Measurements from ENCODE around the gene SPON2.
A peak's percentile ranks its signal among the peaks of the same experiment; 100 is the strongest.

The SPON2 gene

GRCh38 chr4:1172971-1173757 is 781 bp upstream of the SPON2 start:
- peak; percentile 69 for DNase-seq (ENCODE audit: low spot score)

DNA sequence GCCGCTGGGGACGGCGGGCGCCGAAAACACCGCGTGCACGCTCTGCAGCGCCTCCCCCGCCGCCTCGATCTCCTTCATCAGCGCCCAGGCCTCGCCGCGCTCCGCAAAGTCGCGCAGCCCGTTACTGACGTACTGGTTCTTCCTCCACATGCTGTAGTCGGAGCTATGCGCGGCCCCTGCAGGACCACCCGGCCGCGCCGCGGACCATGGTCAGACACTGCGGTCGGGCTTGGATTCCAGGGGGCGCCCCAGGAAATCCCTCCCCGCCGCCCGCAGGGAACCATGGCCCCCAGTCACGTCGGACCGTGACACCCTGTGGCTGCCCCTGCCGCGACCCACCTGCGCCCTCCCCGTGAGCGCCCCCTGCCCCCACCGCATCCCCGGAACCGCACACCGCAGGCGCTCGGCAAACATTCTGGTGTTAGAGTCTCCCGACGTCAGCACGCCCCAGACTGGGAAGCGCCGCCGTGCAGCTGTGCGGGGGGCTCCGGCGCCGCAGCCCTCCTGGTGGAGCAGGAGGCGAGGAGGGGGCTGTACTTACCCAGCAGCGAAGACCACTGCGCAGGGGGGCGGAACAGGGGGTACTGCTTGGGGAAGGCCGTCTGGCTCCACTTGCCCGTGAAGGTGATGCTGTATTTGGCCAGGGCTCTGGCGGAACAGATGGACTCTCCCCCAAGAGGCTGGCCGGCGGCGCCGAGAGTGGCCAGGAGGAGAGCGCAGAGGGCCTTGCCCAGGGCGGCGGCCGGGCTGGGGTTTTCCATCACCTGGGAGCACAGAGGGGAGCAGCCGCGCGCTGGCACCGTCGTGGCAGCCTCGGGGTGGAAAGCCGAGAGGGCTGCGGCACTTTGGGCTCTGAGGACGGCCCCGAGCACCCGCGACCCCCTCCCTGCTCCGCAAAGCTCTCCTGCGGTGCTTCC is 814 bp downstream of the SPON2 start:
- peak; percentile 39 for DNase-seq (ENCODE audit: low spot score)

DNA sequence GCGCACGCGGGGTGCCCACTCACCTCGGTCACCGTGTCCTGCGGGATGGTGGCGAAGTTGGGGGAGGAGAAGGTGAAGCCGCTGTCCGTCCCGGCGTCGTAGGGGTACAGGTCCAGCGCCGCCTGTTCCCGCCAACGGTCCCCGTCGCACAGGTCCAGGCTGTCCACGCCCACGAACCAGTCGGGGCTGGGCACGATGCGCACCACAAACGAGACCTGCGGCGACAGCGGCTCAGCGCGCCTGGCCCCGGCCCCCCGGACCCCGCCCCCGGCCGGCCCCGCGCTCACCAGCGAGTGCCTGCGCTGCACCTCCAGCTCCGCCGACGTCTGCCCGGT is 1.4 kb downstream of the SPON2 start:
- DNase-seq (ENCODE audit: low spot score): no peak

DNA sequence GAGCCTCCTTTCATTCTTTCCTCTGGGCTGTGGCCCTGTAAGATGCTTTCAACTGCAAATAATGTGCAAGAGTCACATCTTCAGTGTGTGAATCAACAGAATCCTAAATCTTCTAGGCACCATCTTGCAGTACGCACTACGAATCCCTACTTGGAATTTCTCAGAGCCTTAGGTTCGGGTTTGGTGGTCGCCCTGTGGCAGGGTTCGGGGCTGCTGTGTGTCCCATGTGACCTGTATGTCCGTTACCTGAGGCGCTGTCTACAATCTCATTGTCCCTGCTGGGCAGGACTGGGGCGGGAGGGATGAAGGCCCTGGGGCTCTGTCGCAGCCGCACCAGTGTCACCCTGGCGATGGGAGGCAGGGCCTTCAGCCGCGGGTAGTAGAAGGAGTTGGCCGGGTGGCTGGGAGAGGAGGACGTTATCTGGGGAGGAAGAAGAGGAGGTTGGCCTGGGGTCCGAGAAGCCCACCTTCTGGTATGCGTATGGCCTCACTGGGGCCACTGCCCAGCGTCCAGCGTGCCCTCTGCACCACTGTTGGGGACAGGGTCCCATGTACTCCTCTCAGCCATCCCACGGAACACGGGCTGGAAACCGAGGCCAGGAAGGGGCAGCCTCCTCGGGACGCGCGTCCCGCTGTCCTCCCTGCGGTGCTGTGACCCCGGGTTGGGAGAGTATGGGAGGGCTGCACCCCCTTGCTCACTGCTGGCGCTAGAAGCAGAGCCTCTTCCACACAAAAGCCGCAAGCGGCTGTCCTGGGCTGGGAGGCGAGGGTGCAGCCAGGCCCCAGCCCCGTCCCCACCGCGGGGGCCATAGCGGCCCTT is 2.0 kb downstream of the SPON2 start:
- DNase-seq (ENCODE audit: low spot score): no peak

GRCh38 chr4:1169691-1170096 is 2.7 kb downstream of the SPON2 start:
- DNase-seq (ENCODE audit: low spot score): no peak

DNA sequence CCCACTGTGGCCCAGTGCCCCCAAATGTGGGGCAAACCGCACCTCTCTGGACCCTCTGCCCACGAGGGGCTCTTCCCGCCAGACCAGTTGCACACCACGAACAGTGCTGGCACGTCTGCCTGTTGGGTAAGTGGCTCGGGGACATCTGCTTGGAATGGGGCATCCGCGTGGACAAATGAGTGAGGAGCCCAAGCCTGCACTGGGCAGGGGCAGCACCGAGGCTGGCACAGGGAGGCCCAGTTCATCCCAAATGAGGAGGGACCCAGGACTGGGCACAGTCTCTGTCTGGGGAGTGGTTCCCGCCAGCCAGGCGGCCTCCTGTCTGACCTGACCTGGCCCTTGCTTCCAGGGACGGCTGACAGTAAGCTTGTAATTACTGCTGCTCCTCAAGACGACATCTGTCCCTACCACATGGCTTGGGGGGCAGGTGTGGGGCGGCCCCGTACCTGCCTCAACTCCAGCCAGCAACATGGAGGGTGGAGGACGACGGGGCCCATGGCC is 3.2 kb downstream of the SPON2 start:
- no peak for DNase-seq (ENCODE audit: low spot score)

DNA sequence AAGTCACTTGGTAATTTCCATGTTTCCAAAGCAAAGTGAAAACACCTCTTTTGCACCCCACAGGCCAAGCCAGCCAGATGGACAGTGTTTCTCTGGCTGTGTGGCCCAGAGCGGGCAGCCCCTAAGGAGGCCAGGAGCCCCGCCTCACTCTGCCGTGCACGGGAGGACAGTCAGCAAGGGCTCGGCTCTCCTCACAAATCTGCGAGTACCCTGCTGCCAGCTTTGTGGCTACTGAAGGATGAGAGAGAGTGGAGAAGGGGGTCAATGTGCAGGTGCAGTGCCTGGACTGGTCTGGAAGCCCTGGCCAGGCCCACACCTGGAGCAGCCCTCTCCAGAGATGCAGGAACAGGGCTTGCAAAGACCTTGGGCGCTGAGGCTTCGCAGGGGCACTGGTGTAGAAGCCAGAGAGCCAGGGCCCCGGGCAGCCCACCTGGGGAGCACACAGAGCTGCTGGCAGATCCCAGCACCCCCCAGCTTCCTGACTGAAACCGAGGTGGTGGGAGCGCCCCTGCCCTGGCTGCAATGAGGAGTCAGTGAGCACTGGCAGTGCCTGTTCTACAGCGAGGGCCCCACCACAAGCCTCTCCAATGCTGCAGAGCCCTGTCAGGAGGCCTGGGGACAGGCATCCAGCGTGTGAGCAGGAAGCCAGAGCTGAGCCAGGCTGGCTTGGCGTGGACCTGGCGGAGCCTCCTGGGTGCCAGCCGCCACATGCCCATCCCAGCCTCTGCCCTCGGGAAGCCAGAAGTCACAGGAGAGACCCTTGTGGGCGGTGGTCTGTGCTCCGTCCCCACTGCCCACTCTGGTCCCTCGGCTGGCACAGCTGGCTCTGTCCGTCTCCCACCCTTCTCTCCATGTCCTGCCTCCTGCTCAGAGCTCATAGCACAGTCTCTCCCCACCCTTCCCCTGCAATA is 3.9 kb downstream of the SPON2 start:
- no peak for DNase-seq (ENCODE audit: low spot score)

- DNase-seq (ENCODE audit: low spot score): peak; percentile 79
Measured at GRCh38 chr4:1167244-1167949, 5.0 kb downstream of the SPON2 start.

GRCh38 chr4:1166509-1167243 is 5.7 kb downstream of the SPON2 start:
- DNase-seq (ENCODE audit: low spot score): no peak

DNA sequence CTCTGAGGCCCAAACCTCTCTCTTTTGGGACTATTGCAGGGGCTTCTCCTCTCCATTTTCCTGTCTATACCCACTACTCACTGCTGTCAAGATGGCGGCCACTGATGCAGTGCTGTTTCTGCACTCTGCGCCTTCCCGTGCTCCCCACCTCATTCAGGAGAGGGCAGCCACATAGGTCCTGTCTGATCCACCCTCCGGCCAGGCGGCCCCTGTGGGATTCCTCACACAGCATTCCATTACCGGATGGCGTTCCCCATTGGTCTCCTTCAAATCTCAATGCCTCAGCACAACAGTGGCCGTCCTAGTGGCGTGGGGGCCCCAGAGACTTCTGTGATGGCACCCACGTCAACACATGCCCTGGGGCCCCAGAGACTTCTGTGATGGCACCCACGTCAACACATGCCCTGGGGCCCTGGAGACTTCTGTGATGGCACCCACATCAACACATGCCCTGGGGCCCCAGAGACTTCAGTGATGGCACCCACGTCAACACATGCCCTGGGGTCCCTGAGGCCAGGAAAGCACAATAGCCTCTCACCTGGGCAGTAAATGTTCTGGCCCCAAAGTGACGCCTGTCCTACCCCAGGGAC is 7.3 kb downstream of the SPON2 start:
- DNase-seq (ENCODE audit: low spot score): no peak

GRCh38 chr4:1164444-1164843 is 7.9 kb downstream of the SPON2 start:
- DNase-seq (ENCODE audit: low spot score): no peak

- DNase-seq (ENCODE audit: low spot score): no peak
Measured at GRCh38 chr4:1164040-1164439, 8.3 kb downstream of the SPON2 start.

GRCh38 chr4:1160351-1160750 is 12.0 kb downstream of the SPON2 start:
- no peak for DNase-seq (ENCODE audit: low spot score)

GRCh38 chr4:1156069-1156468 is 16.3 kb downstream of the SPON2 start:
- DNase-seq (ENCODE audit: low spot score): no peak

DNA sequence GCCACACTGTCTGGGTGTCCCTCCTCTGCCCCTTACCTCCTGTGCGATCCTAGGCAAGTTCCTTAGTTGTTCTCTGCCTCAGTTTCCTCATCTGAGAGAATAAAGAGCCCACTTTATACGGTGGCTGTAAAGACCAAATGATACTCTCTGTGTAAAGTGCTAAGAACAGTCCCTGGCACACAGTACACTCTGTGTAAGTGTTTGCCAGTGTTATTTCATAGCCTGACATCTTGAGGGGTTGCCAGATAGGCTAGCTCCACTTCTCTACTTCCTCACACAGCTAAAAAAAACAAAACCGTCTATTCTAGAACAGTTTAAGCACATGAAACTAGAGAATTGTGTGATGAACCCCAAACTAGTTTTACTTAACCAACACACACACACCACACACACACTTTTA is 17.1 kb downstream of the SPON2 start:
- DNase-seq (ENCODE audit: low spot score): no peak

DNA sequence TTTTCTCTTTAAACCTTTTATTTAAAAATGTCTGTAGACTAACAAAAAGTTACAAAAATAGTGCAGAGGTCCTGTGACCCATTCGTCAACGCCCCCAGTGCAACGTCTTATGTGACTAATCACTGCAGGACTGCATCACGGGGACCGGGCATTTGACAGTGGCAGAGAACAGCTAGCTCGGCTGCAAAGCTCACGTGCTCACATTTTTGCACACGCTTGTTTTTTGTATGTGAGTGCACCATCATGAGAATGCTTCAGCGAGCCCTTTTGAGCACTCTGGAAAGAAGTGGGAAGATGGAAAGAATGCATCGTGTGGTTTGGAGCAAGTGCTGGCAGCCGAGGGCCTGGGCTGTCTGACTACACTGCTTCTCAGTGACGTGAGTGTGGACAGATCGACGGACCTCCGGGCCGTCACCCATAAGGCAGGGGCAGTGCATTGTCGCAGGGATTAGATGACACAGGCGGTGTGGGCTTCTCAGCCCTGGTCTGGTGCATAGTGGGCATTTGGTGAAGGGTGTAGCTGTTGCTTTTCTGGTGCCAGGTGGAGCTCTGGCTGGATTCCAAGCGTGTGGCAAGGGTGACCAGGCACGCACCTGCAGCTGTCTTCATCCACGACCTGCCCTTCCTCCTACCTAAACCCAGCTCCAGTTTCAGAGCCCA is 17.7 kb downstream of the SPON2 start:
- peak; percentile 78 for DNase-seq (ENCODE audit: low spot score)

DNA sequence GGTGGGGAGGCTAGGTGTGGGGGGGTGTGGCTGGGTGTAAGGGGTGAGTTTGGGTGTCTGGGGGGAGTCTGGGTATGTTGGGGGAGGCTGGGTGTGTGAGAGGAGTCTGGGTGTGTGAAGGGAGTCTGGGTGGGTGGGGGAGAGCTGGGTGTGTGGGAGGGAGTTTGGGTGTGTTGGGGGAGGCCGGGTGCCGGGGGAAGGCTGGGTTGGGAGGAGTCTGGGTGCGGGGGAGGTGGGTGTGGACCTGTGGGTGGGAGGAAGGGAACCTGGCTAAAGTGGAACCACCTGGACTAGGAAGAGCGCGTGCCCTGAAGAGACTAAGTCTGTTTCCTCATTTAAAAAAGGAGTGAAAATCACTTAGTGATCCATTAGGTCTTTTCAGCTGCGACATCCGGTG is 18.3 kb downstream of the SPON2 start:
- DNase-seq (ENCODE audit: low spot score): peak; percentile 7

- DNase-seq (ENCODE audit: low spot score): no peak
Measured at GRCh38 chr4:1153567-1154090, 18.8 kb downstream of the SPON2 start.

DNA sequence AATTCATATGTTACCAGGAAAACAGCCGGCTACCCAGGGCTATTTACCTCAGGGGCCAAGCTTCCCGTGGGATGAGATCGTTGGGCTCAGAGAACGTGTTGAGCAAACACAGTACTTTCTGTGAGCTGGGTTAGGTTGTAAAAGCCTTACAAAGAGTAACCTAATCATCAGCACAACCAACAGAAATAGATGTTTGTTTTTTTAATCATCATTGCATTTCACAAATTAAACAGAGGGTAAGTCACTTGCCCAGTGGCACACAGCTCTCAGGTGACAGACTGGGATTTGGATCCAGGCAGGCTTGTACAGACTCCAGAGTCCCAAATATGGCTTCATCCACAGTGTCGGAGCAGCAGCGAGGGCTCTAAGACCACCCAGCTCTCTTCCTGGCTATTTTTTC is 20.1 kb downstream of the SPON2 start:
- no peak for DNase-seq (ENCODE audit: low spot score)
